Measurements from ENCODE around the gene RPAIN. TPM values are rescaled to one million over a fixed set of nuclear protein-coding genes. Genes with fewer than 3 reads are reported as not detected.
A peak's percentile ranks its signal among the peaks of the same experiment; 100 is the strongest.

Gene RPAIN
- total RNA-seq, 1 donor from 2014 or later = 97.8 TPM

- no peak for TF ChIP-seq CTCF (IDR thresholded peaks at IDR 0.05; ENCODE audit: unreplicated experiment)
- Mint-ChIP-seq H3K27me3 (ENCODE audit: low read depth) (no peaks in the 10 kb centered on the region), H3K4me3 (peak overlapping the region; percentile 78), H3K9me3 (no peaks in the 10 kb centered on the region), H3K4me1 (peaks cover 15% of the 10 kb centered on the region), H3K27ac (peak overlapping the region; percentile 90), H3K36me3 (peaks cover 24% of the 10 kb centered on the region)
- no peak for DNase-seq (ENCODE audit: low spot score in 2 of 2, unreplicated experiment in 2 of 2)
Observed at GRCh38 chr17:5437721-5438317, 17.8 kb downstream of the RPAIN start.

GRCh38 chr17:5438716-5439445 lies 18.9 kb downstream of the RPAIN start, which contains the start of gene C1QBP:
C1QBP (minus strand) TSS chr17:5439155; CDS start chr17:5439073, 82 bp downstream.
- peak; percentile 99 for TF ChIP-seq CTCF (IDR thresholded peaks at IDR 0.05; ENCODE audit: unreplicated experiment)
- peak; percentile 80 to 97 for DNase-seq (ENCODE audit: low spot score in 2 of 2, unreplicated experiment in 2 of 2)
- Mint-ChIP-seq H3K36me3 (peaks cover 22% of the 10 kb centered on the region), H3K27me3 (ENCODE audit: low read depth) (no peaks in the 10 kb centered on the region), H3K9me3 (no peaks in the 10 kb centered on the region), H3K27ac (peak within 1 kb of the TSS; percentile 90), H3K4me3 (peak within 1 kb of the TSS; percentile 78), H3K4me1 (peaks cover 15% of the 10 kb centered on the region)

- no peak for DNase-seq (ENCODE audit: low spot score in 2 of 2, unreplicated experiment in 2 of 2)
- Mint-ChIP-seq H3K27me3 (ENCODE audit: low read depth) (no peaks in the 10 kb centered on the region), H3K4me1 (peaks cover 15% of the 10 kb centered on the region), H3K27ac (peak overlapping the region; percentile 82), H3K4me3 (peak overlapping the region; percentile 78), H3K9me3 (no peaks in the 10 kb centered on the region), H3K36me3 (peaks cover 22% of the 10 kb centered on the region)
- peak; percentile 45 for TF ChIP-seq CTCF (IDR thresholded peaks at IDR 0.05; ENCODE audit: unreplicated experiment)
Observed at GRCh38 chr17:5439446-5439764, 19.4 kb downstream of the RPAIN start.

- no peaks in the 10 kb centered on the region for H3K27me3 Mint-ChIP-seq (ENCODE audit: low read depth)
- TF ChIP-seq CTCF (IDR thresholded peaks at IDR 0.05; ENCODE audit: unreplicated experiment) = no peak
- H3K27ac Mint-ChIP-seq = no peak overlapping the region
- no peak overlapping the region for H3K4me3 Mint-ChIP-seq
- H3K36me3 Mint-ChIP-seq = peaks cover 31% of the 10 kb centered on the region
- H3K9me3 Mint-ChIP-seq = no peaks in the 10 kb centered on the region
- DNase-seq (ENCODE audit: low spot score in 2 of 2, unreplicated experiment in 2 of 2) = no peak
- peaks cover 3% of the 10 kb centered on the region for H3K4me1 Mint-ChIP-seq
Observed at GRCh38 chr17:5443728-5444127, 23.7 kb downstream of the RPAIN start.

GRCh38 chr17:5444209-5444608 lies 24.2 kb downstream of the RPAIN start:
- Mint-ChIP-seq H3K36me3 (peaks cover 31% of the 10 kb centered on the region), H3K4me1 (peaks cover 2% of the 10 kb centered on the region), H3K4me3 (no peak overlapping the region), H3K27me3 (ENCODE audit: low read depth) (no peaks in the 10 kb centered on the region), H3K9me3 (no peaks in the 10 kb centered on the region), H3K27ac (no peak overlapping the region)
- no peak for DNase-seq (ENCODE audit: low spot score in 2 of 2, unreplicated experiment in 2 of 2)
- TF ChIP-seq CTCF (IDR thresholded peaks at IDR 0.05; ENCODE audit: unreplicated experiment) = no peak
